ENCODE measurements around the gene SDCCAG8.

GRCh38 chr1:243514927-243515326 lies 259.1 kb downstream of the SDCCAG8 start:
- TF ChIP-seq POLR2A (IDR thresholded peaks at IDR 0.05) (no peak), CTCF (IDR thresholded peaks at IDR 0.05) (no peak)

Data from Peyer's patch (tissue), 4 donors.